ENCODE data around the gene TEX52. TPM values are rescaled to one million over a fixed set of nuclear protein-coding genes. Genes with fewer than 3 reads are reported as not detected.

TEX52 gene
- total and polyA plus RNA-seq, 2 donors (not counting 3 experiments of a cell fraction or from before 2014, with no cell fraction given): not detected

- intact Hi-C loops (cut with micrococcal nuclease): no loop called here
- Histone ChIP-seq H3K9ac (replicated peaks; ENCODE audit: extremely low read depth, insufficient read depth, low read length) (no peak overlapping the region), H3K4me3 (replicated peaks in 1 of 3; ENCODE audit: insufficient read depth in 1 of 3, low read depth in 1 of 3, low read length in 3 of 3) (no peak overlapping the region), H3K4me2 (ENCODE audit: insufficient read depth, low read length) (no peak overlapping the region), H3K9me3 (replicated peaks; ENCODE audit: control insufficient read depth, insufficient read depth, low read length) (no peaks in the 10 kb centered on the region), H2AFZ (ENCODE audit: low read depth, low read length) (no peak overlapping the region), H3K27ac (ENCODE audit: insufficient read depth, low read depth, low read length) (no peak overlapping the region), H3K36me3 (ENCODE audit: control insufficient read depth in 2 of 2, extremely low read depth in 1 of 2, insufficient read depth in 2 of 2, low read length in 2 of 2) (no peaks in the 10 kb centered on the region), H3K4me1 (ENCODE audit: control insufficient read depth, extremely low read depth, insufficient read depth, low read length) (peaks cover 19% of the 10 kb centered on the region), H3K9me1 (replicated peaks; ENCODE audit: control insufficient read depth, extremely low read depth, insufficient read depth, low read length) (no peaks in the 10 kb centered on the region), H3K27me3 (ENCODE audit: control insufficient read depth in 2 of 2, insufficient read depth in 2 of 2, low read length in 2 of 2) (no peaks in the 10 kb centered on the region), H3K79me2 (ENCODE audit: control insufficient read depth, insufficient read depth, low read length) (no peaks in the 10 kb centered on the region), H4K20me1 (replicated peaks; ENCODE audit: control insufficient read depth, extremely low read depth, insufficient read depth, low read length) (no peaks in the 10 kb centered on the region)
- POLR2A ChIA-PET: no interaction called here
- dilution Hi-C loops (cut with MboI; ENCODE audit: extremely low pct_ligation_motif_present, low sequenced_read_pairs): no loop called here
- no TSS peak for BruUV-seq (replicated peaks)
- TF ChIP-seq MAX (IDR thresholded peaks at IDR 0.05; ENCODE audit: insufficient read depth, insufficient read length) (no peak), EZH2 (IDR thresholded peaks at IDR 0.05; ENCODE audit: borderline replicate concordance, low read depth, low read length, severe bottlenecking) (no peak), FOS (IDR thresholded peaks at IDR 0.05; ENCODE audit: borderline replicate concordance, insufficient read depth, low read length) (no peak), JUN (IDR thresholded peaks at IDR 0.05; ENCODE audit: borderline replicate concordance, insufficient read depth, insufficient read length, low read depth) (no peak), POLR2AphosphoS5 (IDR thresholded peaks at IDR 0.05; ENCODE audit: insufficient read depth, low read depth, low read length) (no peak), POLR2A (IDR thresholded peaks at IDR 0.05; ENCODE audit: low read depth, low read length) (no peak), GATA2 (IDR thresholded peaks at IDR 0.05; ENCODE audit: insufficient read depth, insufficient read length, low read depth, low read length) (no peak), MYC (IDR thresholded peaks at IDR 0.05; ENCODE audit: low read depth, low read length) (no peak)
- TF ChIP-seq, protein P1, sequence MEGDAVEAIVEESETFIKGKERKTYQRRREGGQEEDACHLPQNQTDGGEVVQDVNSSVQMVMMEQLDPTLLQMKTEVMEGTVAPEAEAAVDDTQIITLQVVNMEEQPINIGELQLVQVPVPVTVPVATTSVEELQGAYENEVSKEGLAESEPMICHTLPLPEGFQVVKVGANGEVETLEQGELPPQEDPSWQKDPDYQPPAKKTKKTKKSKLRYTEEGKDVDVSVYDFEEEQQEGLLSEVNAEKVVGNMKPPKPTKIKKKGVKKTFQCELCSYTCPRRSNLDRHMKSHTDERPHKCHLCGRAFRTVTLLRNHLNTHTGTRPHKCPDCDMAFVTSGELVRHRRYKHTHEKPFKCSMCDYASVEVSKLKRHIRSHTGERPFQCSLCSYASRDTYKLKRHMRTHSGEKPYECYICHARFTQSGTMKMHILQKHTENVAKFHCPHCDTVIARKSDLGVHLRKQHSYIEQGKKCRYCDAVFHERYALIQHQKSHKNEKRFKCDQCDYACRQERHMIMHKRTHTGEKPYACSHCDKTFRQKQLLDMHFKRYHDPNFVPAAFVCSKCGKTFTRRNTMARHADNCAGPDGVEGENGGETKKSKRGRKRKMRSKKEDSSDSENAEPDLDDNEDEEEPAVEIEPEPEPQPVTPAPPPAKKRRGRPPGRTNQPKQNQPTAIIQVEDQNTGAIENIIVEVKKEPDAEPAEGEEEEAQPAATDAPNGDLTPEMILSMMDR (IDR thresholded peaks at IDR 0.05; ENCODE audit: extremely low read depth in 1 of 2, insufficient read depth in 1 of 2, low read depth in 1 of 2, low read length in 2 of 2): no peak
- CTCF ChIA-PET: interaction anchor here (1.0 to 1.8 kb wide), 3 partner anchors 11 to 199 kb away, joined by 3 to 16 read pairs (median 4); no protein-coding TSS in a partner anchor
- DNase-seq (ENCODE audit: low read depth, low spot score) (no peak), FAIRE-seq (no peak)
Measured at GRCh38 chr12:2842948-2843347, 13.9 kb downstream of the TEX52 start.

Measured in endothelial cell of umbilical vein (primary cell).